ENCODE data around the gene ARRDC4. TPM values are rescaled to one million over a fixed set of nuclear protein-coding genes. Genes with fewer than 3 reads are reported as not detected.

Gene ARRDC4
- polyA plus RNA-seq, 1 donor from 2014 or later: 39.7 TPM

DNA sequence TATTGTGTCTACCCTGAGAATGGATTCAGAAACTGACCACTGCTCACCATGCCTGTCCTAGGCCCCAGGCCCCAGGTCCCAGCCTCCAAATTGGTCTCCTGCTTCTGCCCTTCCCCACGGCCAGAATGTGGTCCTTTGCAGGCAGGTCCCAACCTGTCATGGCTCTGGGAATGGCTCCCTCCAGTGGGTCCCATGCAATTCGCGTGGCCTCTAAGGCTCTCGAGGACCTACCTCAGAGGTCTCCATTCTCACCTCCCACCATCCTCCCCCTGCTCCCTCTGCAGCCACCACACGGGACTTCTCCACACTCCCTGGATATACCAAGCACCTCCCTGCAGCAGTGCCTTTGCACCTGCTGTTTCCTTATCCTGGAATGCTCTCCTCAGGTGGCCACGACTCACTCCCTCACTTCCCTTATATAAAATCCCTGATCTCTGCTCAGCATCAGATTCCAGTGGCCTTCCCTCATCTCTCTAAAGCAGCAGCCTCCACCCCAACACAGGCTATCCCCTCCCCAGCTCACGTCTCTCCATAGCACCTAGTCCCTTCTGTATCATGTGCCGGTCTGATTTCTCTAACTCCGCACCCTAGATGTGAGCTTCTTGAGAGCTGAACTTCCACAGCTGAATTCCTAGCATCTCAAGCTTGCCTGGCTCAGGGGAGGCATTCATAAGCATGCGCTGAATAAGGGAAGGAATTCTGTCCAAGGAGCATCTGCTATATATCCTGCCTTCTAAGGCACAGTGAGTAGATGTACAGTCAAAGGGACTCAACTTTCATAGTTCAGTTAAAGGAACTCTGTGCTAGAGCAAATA, 56.9 kb downstream of the ARRDC4 start:
- Histone ChIP-seq H3F3A (ENCODE audit: insufficient read depth, low read length, poor library complexity, severe bottlenecking) (no peaks in the 10 kb centered on the region), H3K27ac (ENCODE audit: low read length) (no peak overlapping the region), H3K36me3 (ENCODE audit: insufficient read depth, low read length) (no peaks in the 10 kb centered on the region), H3K4me2 (ENCODE audit: low read length) (no peak overlapping the region), H3K9me3 (ENCODE audit: low read length) (no peaks in the 10 kb centered on the region), H3K9me2 (ENCODE audit: insufficient read depth, low read length) (no peaks in the 10 kb centered on the region), H3K9ac (ENCODE audit: low read length) (no peak overlapping the region), H2AFZ (ENCODE audit: low read depth, low read length) (no peak overlapping the region), H3K27me3 (ENCODE audit: insufficient read depth, low read depth, low read length) (no peaks in the 10 kb centered on the region), H3K4me3 (ENCODE audit: low read length) (no peak overlapping the region), H3K79me2 (replicated peaks; ENCODE audit: insufficient read depth, low read length) (no peaks in the 10 kb centered on the region), H4K20me1 (ENCODE audit: insufficient read depth) (no peaks in the 10 kb centered on the region)
- TF ChIP-seq RAD21 (conservative IDR thresholded peaks at IDR 0.05): no peak
- TF ChIP-seq, protein P1, sequence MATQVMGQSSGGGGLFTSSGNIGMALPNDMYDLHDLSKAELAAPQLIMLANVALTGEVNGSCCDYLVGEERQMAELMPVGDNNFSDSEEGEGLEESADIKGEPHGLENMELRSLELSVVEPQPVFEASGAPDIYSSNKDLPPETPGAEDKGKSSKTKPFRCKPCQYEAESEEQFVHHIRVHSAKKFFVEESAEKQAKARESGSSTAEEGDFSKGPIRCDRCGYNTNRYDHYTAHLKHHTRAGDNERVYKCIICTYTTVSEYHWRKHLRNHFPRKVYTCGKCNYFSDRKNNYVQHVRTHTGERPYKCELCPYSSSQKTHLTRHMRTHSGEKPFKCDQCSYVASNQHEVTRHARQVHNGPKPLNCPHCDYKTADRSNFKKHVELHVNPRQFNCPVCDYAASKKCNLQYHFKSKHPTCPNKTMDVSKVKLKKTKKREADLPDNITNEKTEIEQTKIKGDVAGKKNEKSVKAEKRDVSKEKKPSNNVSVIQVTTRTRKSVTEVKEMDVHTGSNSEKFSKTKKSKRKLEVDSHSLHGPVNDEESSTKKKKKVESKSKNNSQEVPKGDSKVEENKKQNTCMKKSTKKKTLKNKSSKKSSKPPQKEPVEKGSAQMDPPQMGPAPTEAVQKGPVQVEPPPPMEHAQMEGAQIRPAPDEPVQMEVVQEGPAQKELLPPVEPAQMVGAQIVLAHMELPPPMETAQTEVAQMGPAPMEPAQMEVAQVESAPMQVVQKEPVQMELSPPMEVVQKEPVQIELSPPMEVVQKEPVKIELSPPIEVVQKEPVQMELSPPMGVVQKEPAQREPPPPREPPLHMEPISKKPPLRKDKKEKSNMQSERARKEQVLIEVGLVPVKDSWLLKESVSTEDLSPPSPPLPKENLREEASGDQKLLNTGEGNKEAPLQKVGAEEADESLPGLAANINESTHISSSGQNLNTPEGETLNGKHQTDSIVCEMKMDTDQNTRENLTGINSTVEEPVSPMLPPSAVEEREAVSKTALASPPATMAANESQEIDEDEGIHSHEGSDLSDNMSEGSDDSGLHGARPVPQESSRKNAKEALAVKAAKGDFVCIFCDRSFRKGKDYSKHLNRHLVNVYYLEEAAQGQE (IDR thresholded peaks at IDR 0.05; ENCODE audit: borderline replicate concordance): no peak
- TF ChIP-seq, protein P2, sequence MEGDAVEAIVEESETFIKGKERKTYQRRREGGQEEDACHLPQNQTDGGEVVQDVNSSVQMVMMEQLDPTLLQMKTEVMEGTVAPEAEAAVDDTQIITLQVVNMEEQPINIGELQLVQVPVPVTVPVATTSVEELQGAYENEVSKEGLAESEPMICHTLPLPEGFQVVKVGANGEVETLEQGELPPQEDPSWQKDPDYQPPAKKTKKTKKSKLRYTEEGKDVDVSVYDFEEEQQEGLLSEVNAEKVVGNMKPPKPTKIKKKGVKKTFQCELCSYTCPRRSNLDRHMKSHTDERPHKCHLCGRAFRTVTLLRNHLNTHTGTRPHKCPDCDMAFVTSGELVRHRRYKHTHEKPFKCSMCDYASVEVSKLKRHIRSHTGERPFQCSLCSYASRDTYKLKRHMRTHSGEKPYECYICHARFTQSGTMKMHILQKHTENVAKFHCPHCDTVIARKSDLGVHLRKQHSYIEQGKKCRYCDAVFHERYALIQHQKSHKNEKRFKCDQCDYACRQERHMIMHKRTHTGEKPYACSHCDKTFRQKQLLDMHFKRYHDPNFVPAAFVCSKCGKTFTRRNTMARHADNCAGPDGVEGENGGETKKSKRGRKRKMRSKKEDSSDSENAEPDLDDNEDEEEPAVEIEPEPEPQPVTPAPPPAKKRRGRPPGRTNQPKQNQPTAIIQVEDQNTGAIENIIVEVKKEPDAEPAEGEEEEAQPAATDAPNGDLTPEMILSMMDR (IDR thresholded peaks at IDR 0.05; ENCODE audit: poor library complexity, severe bottlenecking): no peak
- no peak for TF ChIP-seq MXI1 (conservative IDR thresholded peaks at IDR 0.05; ENCODE audit: poor library complexity, severe bottlenecking)
- no peak for TF ChIP-seq TAF1 (IDR thresholded peaks at IDR 0.05; ENCODE audit: low read depth)

DNA sequence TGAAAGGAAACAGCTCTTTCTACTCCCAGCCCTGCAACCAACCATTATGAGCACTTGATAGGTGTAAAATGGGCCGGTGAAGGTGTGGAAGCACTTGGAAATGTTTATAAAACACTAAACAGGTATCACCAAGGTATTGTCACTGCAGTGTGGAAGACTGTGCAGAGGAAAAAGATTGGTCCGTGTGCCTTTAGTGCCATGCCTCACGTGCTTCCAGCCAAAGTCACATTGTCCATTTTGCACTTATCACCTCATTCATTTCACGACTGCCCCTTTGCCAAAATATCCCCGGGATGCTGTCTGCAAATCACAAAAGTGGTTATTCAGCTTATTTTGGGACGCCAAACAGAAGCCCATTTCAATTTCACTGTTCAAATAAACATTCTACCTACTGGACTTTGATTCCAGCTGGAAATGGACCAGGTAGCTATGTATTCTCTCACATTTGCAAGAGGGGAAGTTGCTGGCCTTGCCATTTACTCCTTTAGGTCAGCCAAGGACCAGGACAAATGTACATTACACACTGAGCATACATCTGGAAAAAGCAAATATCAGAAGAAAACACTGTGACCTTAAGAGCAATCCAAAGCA, 58.4 kb downstream of the ARRDC4 start:
- Histone ChIP-seq H2AFZ (ENCODE audit: low read depth, low read length) (no peak overlapping the region), H3K27me3 (ENCODE audit: insufficient read depth, low read depth, low read length) (no peaks in the 10 kb centered on the region), H3K9ac (ENCODE audit: low read length) (no peak overlapping the region), H3F3A (ENCODE audit: insufficient read depth, low read length, poor library complexity, severe bottlenecking) (no peaks in the 10 kb centered on the region), H3K4me3 (ENCODE audit: low read length) (no peak overlapping the region), H3K27ac (ENCODE audit: low read length) (no peak overlapping the region), H3K36me3 (ENCODE audit: insufficient read depth, low read length) (no peaks in the 10 kb centered on the region), H3K79me2 (replicated peaks; ENCODE audit: insufficient read depth, low read length) (no peaks in the 10 kb centered on the region), H4K20me1 (ENCODE audit: insufficient read depth) (no peaks in the 10 kb centered on the region), H3K9me3 (ENCODE audit: low read length) (no peaks in the 10 kb centered on the region), H3K4me2 (ENCODE audit: low read length) (no peak overlapping the region), H3K9me2 (ENCODE audit: insufficient read depth, low read length) (no peaks in the 10 kb centered on the region)
- no peak for TF ChIP-seq MXI1 (conservative IDR thresholded peaks at IDR 0.05; ENCODE audit: poor library complexity, severe bottlenecking)
- TF ChIP-seq EP300 (conservative IDR thresholded peaks at IDR 0.05; ENCODE audit: poor library complexity, severe bottlenecking): no peak
- no peak for TF ChIP-seq POLR2AphosphoS5 (IDR thresholded peaks at IDR 0.05)
- no peak for TF ChIP-seq EZH2 (IDR thresholded peaks at IDR 0.05; ENCODE audit: borderline replicate concordance, insufficient read depth, low read length, poor library complexity, severe bottlenecking)
- TF ChIP-seq SMC3 (conservative IDR thresholded peaks at IDR 0.05; ENCODE audit: poor library complexity): no peak
- TF ChIP-seq, protein P2 (IDR thresholded peaks at IDR 0.05; ENCODE audit: poor library complexity, severe bottlenecking): no peak
- no peak for TF ChIP-seq TAF1 (IDR thresholded peaks at IDR 0.05; ENCODE audit: low read depth)
- TF ChIP-seq, protein P1 (IDR thresholded peaks at IDR 0.05; ENCODE audit: borderline replicate concordance): no peak
- no peak for TF ChIP-seq RAD21 (conservative IDR thresholded peaks at IDR 0.05)
